DOHH2 (cell line): ENCODE data around the gene FAT3.

Experiments
- EZH2phosphoT487 ChIP-seq: fragments of 200-600 bp; sonication (generic); IDR thresholded peaks from 2 replicates; pipeline ENCODE4 v1.6.1; 2017; ENCODE audit warnings: borderline replicate concordance, mild to moderate bottlenecking, antibody characterized with exemption, low read length, moderate library complexity, mixed read lengths
- TF ChIP-seq, protein P1 (sequence below): fragments of 200-600 bp; sonication (generic); IDR thresholded peaks from one replicate; pipeline ENCODE4 v1.5.1; 2014; ENCODE audit warnings: antibody characterized with exemption, mild to moderate bottlenecking, low read depth, low read length; ENCODE audit not compliant: poor library complexity, severe bottlenecking

DNA sequence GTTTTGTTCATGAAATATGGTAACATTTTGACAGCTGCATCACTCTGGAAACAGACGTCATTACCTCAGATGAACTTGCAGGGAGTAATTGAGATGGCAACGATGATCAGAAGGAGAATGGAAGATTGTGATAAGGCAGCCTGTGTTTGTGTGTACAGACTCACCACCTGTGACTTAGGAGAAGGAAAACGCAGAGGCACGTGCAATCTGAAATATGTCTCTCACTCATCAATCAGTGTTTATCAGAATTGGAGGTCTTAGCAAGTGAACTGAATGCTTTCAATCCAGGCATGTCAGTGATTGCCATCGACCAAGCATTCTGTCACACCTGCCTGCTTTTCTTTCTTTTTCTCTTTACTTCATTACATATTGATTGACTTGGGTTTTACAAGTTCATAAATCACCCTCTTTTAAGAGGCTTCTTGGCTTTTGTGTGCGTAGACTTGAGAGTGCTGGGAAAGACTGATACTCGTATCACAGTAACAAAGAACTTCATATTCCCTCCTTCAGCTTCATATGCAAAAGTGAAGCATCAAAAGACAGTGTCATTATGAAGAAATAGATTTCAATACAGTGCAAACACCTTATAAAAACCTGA is 24.6 kb downstream of the FAT3 start:
- TF ChIP-seq, protein P1, sequence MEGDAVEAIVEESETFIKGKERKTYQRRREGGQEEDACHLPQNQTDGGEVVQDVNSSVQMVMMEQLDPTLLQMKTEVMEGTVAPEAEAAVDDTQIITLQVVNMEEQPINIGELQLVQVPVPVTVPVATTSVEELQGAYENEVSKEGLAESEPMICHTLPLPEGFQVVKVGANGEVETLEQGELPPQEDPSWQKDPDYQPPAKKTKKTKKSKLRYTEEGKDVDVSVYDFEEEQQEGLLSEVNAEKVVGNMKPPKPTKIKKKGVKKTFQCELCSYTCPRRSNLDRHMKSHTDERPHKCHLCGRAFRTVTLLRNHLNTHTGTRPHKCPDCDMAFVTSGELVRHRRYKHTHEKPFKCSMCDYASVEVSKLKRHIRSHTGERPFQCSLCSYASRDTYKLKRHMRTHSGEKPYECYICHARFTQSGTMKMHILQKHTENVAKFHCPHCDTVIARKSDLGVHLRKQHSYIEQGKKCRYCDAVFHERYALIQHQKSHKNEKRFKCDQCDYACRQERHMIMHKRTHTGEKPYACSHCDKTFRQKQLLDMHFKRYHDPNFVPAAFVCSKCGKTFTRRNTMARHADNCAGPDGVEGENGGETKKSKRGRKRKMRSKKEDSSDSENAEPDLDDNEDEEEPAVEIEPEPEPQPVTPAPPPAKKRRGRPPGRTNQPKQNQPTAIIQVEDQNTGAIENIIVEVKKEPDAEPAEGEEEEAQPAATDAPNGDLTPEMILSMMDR: no peak
- no peak for TF ChIP-seq EZH2phosphoT487
